HTERT RPE-1 (cell line): ENCODE measurements around the gene CMIP.

Experiments used
- in situ Hi-C: fragments of 300-500 bp; cut with MboI; formaldehyde crosslinking; loops from 4 replicates; pipeline ENCODE4 v1.14.3; 2020; ENCODE audit warnings: low sequenced_read_pairs

Gene CMIP

GRCh38 chr16:81560979-81561657 lies 116.5 kb downstream of the CMIP start:
- in situ Hi-C loops = no loop called here

DNA sequence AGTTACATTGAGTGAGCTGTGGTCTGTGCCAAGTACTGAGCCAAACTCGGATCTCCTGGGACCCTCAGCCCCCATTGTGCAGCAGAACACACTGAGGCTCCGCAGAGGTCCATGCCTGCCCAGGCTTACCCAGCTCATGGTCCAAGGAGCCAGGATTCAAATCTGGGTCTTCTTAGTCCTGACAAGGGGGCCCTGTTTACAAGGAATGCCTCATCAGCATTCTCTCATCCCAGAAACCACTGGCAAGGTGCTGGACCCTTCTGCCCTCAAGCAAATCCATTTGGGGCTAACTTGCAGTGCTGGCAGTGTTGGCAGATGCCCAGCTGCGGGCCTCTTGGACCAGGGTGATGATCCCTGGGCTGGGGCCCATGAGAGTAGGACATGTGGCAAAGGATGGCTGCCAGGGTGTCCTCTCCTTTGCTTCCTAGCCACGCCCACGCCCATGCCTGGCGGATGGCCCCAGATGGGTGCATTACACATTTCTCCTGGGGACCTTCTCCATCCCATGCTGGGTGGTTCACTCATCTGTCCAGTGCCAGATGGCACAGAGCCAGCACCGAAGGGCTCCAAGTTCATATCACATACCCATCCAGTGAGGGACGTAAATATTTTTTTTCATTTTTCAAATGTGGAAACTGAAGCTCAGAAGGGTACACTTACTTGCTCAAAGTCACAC lies 117.7 kb downstream of the CMIP start:
- in situ Hi-C loops = no loop called here

GRCh38 chr16:81562926-81563325 lies 118.3 kb downstream of the CMIP start:
- in situ Hi-C loops = no loop called here

- in situ Hi-C loops = no loop called here
Measured at GRCh38 chr16:81564421-81564911, 119.9 kb downstream of the CMIP start.

DNA sequence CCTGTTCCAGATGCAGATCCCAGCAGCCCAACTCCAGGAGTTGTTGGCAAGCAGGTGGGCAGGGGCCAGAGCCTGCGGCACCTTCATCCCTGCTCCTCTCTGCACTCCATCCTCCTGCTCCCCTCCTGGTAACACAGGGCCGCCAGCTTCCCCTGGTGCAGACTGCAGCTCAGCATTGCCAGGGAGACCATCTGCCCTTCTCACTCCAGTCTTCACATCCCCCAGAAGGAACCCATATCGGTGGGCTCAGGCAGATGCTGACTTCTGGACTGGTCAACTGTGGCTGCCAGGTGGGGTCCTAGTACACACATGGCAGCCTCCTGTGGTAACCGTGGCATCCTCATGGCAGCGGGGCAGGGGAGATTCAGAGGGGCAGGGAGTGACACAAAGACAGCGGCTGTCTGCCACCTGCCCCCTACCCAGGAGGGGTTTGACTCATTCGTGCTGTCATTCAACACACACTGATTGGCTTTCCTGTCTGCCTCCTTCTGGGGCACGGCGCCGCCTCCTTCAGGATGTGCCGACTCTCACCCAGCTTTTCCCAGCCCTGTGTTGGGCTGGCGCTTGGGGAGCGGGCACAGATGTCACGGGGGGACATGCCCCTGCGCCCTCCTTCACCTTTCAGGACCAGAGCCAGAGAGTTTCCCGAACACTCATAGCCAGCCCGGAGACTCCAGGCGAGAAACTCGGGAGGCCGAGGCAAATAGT lies 120.9 kb downstream of the CMIP start:
- in situ Hi-C loops = no loop called here

- in situ Hi-C loops = no loop called here
Measured at GRCh38 chr16:81566086-81567007, 121.7 kb downstream of the CMIP start.

DNA sequence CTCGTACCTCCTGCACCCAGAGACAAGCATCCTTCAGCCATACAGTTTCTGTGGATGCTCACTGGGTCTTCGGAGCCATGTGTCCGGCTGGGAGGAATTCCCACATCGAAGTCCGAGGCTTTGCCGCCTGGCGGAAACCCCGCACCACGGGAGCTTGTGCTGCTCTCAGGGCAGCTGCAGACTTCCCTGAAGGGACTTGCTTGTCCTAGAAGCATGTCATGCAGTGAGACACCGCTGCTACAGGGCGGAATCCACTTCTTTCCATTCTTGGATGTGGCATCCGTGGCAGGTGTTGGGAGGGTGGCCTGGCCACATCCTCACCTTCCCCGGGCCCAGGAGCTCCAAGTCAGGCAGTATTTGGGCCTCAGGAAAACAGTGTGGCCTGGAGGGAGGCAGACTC lies 122.5 kb downstream of the CMIP start:
- in situ Hi-C loops = no loop called here

GRCh38 chr16:81567987-81568748 lies 123.6 kb downstream of the CMIP start:
- in situ Hi-C loops = no loop called here

DNA sequence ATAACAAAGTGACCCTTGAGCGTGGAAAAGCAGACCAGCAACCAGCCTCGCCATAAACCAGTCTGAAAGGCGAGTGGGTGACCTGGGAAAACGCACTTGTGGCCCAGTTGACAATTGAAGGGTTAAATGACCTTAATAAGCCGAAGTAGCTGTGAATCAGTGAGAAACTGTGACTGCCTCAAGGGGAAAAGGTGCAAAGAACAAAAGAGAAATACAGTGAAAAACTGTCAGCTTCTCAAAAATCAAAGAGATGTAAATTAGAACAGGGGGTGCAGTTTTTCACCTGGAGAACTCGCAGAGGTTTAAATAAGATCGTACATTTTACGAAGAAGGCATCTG lies 124.1 kb downstream of the CMIP start:
- in situ Hi-C loops = no loop called here

DNA sequence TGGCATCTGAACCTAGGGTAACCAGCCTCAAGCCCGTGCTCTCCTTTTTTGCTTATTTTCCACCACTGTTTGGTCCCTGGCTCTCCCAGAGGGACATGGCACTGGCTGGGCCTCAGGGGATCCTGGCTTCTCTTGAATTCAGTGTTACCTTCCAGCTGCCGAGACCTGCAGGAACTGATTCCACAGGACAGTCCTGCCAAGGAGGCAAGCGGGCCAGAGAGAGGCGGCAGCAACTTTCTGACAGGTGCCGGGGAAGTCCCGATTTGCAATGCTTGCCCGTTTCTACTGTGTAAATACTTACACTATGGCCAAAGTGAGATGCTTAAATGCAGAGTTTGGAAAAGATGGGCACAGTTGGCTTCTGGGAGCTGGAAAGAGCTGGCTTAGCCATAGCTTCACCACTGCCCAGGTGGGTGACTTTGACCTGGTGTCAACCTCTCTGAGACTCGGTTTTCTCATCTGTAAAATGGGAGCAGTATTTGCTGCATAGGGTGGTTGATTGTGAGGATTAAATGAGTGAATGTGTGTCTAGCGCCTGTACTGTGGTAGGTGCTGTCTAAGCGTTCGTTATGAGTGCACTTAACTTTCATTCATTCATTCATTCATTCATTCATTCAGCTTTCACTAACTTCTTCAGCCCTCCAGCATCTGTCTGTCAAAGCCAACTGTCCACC lies 124.9 kb downstream of the CMIP start:
- in situ Hi-C loops = no loop called here

DNA sequence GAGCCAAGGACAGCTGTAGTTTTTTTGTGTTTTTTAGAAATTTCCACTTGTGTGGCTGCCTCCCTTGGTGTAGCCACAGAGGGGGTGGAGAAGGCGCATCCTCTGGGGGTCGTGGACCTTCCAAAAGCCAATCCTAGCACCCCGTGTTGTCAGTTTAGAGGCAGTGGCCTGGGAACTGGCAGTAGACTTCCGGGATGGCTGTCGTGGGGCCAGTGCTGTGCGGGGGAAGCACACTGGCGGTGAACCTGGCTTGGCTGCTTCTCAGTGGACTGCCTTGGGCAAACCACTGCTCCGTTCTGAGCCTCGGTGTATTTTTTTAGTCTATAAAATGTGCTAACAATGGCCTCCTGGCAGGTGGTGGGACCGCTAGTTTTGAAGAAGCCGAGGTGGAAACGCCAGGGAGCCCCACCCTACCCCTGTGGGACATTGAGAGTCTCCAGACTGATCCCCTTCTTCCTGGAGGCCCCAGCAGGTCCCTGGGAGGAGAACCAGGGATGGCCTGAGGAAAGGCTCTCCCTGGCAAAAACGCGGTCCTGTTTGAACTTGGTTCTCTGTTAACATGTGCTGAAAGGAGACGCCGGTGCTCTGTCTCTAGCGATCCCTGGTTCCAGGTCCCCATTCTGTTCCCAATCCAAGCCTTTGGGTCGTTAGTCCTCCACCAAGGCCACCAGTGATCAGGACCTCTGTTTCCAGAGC lies 125.7 kb downstream of the CMIP start:
- in situ Hi-C loops = no loop called here

GRCh38 chr16:81571175-81571574 lies 126.6 kb downstream of the CMIP start:
- in situ Hi-C loops = no loop called here

DNA sequence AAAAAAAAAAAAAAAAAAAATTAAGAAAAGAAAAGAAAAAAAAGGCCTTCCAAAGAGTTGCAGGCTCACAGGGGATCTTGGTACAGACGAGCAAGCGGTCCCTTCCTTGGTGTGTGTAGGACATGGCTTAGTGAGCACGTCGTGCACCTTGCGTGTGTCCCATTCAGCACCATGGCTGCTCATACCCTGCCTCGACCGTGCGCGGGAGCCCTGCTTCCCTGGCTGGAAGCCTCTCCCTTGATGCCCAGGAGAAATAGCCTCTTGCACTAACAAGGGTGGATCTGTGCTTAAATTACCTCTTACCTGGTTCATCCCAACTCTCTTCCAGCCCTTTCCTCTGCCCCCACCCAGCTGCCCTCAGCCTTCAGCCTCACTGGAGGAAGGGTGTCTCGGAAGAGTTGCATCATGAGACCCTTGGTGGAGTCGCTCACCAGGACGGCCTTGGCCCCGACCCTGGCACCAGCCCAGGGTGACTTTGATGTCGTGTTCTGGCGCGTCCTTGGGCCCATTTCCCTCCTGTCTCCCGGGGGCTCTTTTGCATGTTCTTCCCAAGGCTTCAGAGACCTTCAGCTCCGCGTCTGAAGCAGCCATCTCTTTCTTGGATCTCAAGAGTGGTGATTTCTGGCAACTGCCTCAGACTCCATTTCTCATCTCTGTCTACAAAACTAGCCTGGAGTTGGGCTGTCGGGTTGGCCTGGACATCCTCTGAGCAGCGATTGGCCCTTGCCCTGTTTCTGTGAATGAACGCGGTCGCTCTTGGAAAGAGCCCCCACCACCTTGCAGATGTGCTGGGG lies 127.2 kb downstream of the CMIP start:
- in situ Hi-C loops = no loop called here

DNA sequence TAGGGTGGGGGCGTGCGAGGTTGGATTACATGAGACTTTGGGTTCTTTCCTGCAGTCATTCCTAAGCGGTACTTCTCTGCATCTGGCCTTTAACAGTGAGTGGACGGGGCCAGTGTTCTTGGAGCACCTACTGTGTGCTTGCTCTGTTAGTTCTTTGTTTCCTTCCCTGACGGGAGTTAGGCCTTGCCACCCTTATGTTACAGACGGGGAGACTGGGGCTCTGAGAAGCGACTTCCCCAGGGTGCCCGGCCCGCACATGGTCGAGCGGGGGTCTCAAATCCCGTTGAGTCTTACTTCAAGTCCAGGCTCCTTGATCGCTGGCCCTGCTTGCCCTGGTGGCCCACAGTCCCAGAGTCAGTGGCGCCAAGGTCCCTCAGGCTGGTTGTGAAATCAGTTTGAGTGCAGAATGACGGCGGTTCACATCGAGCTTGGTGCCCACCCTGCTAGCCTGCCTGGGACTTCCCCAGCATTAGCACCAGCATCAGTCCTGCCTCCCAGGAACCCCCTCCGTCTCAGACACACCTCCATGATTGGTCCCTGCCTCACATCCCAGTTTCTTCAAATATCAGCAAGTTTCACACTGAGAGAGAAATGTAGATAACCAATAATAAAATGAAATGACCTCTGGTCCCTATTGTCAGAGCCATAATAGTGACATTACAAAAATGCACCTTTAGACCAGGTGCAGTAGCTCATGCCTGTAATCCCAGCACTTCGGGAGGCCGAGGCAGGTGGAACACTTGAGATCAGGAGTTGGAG lies 128.0 kb downstream of the CMIP start:
- in situ Hi-C loops = no loop called here

- in situ Hi-C loops = no loop called here
Measured at GRCh38 chr16:81573533-81574020, 129.0 kb downstream of the CMIP start.

- in situ Hi-C loops = no loop called here
Measured at GRCh38 chr16:81574168-81574567, 129.6 kb downstream of the CMIP start.

DNA sequence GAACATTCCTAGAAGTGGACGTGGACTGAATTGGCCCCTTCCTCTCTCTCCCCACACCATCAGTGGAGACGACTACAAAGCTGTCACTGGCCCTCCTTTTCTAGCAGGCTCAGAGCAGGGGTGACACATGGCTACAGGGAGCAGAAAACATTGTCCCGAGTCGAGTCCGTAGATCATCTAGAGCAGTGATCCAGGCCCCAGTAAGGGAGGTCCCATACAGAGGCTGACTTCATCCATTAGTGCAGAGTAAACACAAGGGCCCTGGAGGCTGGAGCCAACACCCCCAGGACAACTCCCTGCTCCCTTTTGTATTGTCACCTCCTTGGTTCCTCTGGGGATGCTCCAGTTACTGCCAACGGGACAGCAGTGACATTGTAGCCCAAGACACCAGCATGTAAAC lies 130.7 kb downstream of the CMIP start:
- in situ Hi-C loops = no loop called here
